ENCODE results near the gene PAPPA.

Gene PAPPA

DNA sequence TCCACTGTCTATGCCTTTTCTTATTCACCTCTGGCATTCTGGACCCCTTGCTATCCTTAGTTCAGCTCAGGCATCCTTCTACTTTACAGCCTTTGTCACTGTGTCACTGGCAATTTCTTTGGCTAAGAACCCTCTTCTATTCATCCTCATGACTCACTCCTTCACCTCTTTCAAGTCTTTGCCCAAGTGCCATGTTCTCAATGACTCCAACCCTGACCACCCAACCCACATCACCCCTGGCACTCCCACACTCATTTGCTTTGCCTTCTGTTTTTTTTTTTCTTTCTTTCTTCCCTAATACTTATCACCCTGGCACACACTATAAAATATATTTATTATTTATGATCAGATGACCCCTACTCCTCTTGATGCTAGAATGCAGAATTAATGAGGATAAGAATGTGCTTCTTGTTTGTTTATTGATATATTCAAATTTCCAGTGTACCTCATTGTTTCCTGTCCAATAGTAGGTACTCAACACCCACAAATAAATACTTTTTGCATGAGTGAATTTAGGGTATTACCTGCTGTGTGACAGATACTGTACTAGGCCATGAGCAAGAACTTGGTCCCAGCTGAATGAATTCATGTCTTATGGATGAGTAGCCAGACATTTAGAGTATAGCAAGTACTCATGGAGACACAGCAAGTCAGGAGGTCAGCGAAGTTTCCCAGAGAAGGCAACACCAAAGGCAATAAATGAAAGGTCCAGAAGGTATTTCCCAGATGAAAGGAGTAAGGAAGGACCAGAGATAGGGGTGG lies 236.1 kb downstream of the PAPPA start:
- Histone ChIP-seq H3K27me3 (ENCODE audit: control insufficient read depth, insufficient read depth, low read length) (no peaks in the 10 kb centered on the region), H3K9me3 (ENCODE audit: control insufficient read depth, low read length) (no peaks in the 10 kb centered on the region), H3K4me3 (ENCODE audit: low read length) (no peak overlapping the region)

DNA sequence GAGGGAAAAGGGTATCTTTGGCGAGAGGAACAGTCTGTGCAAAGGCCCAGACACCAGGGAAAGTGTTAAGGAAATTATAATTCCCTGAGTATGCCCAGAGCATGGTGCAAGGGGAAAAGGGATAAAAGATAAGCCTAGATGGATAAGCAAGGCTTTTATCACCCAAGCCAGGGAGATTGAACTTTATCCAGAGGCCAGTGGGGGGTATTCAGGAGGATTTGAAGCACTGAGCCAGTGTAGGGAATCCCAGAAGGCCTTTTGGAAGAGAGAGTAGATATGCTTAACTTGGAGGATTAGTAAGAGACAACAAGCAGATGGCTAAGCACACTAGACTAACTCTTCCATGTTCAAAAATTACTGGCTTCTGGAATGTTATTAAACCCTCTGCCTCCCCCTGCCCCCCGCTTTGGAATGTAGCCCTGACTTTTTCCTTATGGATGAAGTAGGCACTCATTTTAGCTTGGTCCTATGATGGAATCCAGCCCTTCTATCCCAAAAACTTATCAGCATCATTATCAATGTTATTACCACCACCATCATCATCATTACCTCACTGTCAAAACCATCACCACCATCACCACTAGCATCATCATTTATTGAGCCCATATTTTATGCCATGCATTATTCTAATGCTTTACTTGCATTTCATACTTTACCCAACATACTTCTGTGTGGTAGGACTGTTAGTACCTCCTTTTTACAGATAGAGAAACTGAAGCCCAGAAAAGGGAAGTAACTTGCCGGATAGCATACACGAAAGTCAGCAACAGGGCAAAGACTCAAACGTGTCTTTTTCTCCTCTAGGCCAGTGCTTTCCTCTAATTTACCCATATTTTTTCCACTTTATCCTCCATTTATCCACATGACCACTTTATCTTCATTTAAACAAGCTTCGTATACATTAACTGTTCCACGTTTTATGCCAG lies 237.0 kb downstream of the PAPPA start:
- H3K9ac ChIP-seq (ENCODE audit: low read length), result no peak overlapping the region
- H3K27me3 ChIP-seq (ENCODE audit: control insufficient read depth, insufficient read depth, low read length), result no peaks in the 10 kb centered on the region
- H3K4me3 ChIP-seq (ENCODE audit: low read length), result no peak overlapping the region
- H3K36me3 ChIP-seq (ENCODE audit: control insufficient read depth, insufficient read depth, low read length), result no peaks in the 10 kb centered on the region
- no peaks in the 10 kb centered on the region for H3K4me1 ChIP-seq (ENCODE audit: control insufficient read depth, insufficient read depth, low read length)
- no peaks in the 10 kb centered on the region for H3K9me3 ChIP-seq (ENCODE audit: control insufficient read depth, low read length)

More for the DNA sequence above, 236.1 kb downstream of the PAPPA start:
- Histone ChIP-seq H3K9ac (ENCODE audit: low read length) (no peak overlapping the region), H3K4me1 (ENCODE audit: control insufficient read depth, insufficient read depth, low read length) (no peaks in the 10 kb centered on the region), H3K36me3 (ENCODE audit: control insufficient read depth, insufficient read depth, low read length) (no peaks in the 10 kb centered on the region)

DNA sequence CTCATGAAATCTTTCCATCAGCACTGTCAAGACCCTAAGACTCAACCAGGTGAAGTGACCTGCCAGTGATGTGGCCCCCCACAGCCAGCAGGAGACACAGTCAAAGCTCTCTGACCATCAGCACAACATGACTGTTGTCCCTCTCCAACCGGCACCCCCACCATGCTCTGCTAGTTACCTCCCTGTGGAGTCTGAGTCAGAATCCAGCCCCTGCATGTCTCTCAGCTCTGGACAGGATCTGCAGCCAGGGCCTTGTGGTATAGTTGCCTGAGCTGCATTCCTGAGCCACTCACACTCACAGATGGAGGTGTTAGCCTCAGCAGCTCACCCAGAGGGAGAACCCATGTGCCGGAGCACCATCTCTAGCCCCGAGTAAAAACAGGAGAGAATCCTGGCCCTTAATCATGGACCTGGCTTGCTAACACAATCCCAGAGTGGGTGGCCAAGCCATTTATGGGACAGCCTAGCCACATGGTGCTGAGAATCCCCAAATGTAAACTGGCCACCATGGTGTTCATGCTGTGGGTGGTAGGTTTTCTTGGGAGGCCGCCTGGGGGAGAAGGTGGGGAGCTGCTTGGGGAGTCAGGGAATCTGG lies 237.8 kb downstream of the PAPPA start:
- no peaks in the 10 kb centered on the region for H3K4me1 ChIP-seq (ENCODE audit: control insufficient read depth, insufficient read depth, low read length)
- H3K27me3 ChIP-seq (ENCODE audit: control insufficient read depth, insufficient read depth, low read length), result no peaks in the 10 kb centered on the region
- H3K4me3 ChIP-seq (ENCODE audit: low read length), result no peak overlapping the region
- no peak overlapping the region for H3K9ac ChIP-seq (ENCODE audit: low read length)
- no peaks in the 10 kb centered on the region for H3K9me3 ChIP-seq (ENCODE audit: control insufficient read depth, low read length)
- H3K36me3 ChIP-seq (ENCODE audit: control insufficient read depth, insufficient read depth, low read length), result no peaks in the 10 kb centered on the region

DNA sequence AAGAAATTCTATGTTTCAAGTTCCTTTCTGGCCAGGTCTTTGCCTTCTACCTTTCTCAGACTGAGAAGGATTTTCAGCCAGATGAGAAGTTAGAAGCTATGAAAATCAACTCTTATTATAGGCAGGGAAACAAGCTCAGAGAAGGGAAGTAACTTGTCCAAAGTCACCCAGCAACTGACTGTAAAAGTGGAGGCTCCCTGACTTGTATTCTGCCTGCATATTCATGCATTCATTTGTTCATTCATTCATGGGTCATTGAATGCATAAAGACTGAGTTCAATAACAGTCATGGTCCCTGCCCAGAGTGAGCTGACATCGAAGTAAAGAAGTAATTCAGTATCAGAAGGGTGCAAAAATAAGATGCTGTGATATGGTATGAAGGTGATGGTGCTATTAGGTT lies 239.6 kb downstream of the PAPPA start:
- no peaks in the 10 kb centered on the region for H3K27me3 ChIP-seq (ENCODE audit: control insufficient read depth, insufficient read depth, low read length)
- H3K4me1 ChIP-seq (ENCODE audit: control insufficient read depth, insufficient read depth, low read length), result no peaks in the 10 kb centered on the region
- no peaks in the 10 kb centered on the region for H3K36me3 ChIP-seq (ENCODE audit: control insufficient read depth, insufficient read depth, low read length)
- no peaks in the 10 kb centered on the region for H3K9me3 ChIP-seq (ENCODE audit: control insufficient read depth, low read length)
- H3K4me3 ChIP-seq (ENCODE audit: low read length), result no peak overlapping the region
- H3K9ac ChIP-seq (ENCODE audit: low read length), result no peak overlapping the region

DNA sequence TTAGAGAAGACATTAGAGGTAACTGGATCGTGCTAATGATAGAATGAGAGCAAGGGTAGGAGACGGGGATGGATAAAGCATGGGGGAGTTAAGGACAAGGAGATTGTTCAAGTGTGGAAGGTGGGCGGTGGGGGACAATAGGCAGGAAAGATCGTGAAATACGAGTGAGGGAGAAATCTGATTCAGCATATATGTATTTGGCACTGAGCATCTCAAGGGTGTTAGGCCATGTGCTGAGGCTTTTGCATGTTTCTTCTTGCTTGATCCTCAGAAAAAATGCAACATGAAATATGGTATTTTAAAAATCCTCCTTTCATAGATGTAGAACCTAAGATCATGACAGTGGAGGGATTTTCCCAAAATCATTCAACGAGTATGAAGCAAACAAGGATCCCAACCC lies 240.5 kb downstream of the PAPPA start:
- H3K4me1 ChIP-seq (ENCODE audit: control insufficient read depth, insufficient read depth, low read length), result no peaks in the 10 kb centered on the region
- H3K36me3 ChIP-seq (ENCODE audit: control insufficient read depth, insufficient read depth, low read length), result no peaks in the 10 kb centered on the region
- H3K9me3 ChIP-seq (ENCODE audit: control insufficient read depth, low read length), result no peaks in the 10 kb centered on the region
- no peak overlapping the region for H3K9ac ChIP-seq (ENCODE audit: low read length)
- no peaks in the 10 kb centered on the region for H3K27me3 ChIP-seq (ENCODE audit: control insufficient read depth, insufficient read depth, low read length)
- H3K4me3 ChIP-seq (ENCODE audit: low read length), result no peak overlapping the region

DNA sequence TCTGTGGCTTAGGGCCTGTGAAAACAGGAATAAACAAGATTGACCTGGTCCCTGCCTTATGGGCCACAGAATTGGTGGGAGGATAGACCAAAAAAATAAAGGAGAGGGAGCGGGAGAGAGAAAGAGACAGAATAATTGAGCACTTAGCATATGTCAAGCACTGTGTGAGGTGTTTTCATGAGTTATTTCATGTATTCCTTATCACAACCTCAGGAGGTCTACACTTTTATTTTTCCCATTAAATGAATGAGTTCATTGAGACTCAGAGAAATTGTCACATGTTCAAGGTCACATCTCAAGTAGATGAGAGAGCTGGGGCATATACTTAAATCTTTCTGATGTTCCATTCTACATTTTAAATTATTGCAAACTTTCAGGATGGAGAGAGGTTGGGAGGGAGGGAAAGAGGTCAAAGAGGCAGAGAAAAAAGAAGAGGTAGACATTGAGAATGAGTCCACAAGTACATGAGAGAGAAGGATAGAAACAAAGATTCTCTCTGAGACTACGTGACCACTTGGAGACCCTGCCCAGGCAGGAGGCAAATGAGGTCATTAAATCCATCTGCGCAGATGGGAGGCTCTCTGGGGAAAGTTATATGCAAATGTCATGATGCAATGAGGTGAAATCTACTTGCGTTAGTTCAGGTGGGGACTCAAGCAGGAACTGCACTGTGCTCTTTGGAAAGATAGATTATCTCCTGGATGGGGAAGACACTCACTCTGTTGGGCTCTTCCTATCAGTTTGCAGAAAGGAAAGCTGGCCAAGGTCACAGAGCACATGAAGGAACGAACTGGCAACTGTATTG lies 241.5 kb downstream of the PAPPA start:
- no peaks in the 10 kb centered on the region for H3K36me3 ChIP-seq (ENCODE audit: control insufficient read depth, insufficient read depth, low read length)
- H3K4me1 ChIP-seq (ENCODE audit: control insufficient read depth, insufficient read depth, low read length), result no peaks in the 10 kb centered on the region
- no peak overlapping the region for H3K9ac ChIP-seq (ENCODE audit: low read length)
- H3K9me3 ChIP-seq (ENCODE audit: control insufficient read depth, low read length), result no peaks in the 10 kb centered on the region
- no peaks in the 10 kb centered on the region for H3K27me3 ChIP-seq (ENCODE audit: control insufficient read depth, insufficient read depth, low read length)
- no peak overlapping the region for H3K4me3 ChIP-seq (ENCODE audit: low read length)

DNA sequence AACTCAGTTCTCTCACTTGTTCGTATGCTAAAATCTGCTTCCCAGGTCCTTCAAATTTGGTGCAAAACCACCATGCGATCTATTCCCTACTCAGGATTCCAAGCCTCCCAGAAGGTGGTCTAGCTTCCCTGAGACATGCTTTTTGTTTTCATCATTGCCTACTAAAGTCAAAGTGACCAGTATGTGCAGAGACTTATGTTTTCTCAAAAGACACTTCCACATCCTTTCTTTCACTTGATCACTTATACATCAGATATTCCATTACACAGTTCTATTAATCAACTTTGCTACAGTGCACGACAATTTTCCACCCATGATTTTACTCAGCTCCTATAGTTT lies 242.1 kb downstream of the PAPPA start:
- Histone ChIP-seq H3K27me3 (ENCODE audit: control insufficient read depth, insufficient read depth, low read length) (no peaks in the 10 kb centered on the region), H3K36me3 (ENCODE audit: control insufficient read depth, insufficient read depth, low read length) (no peaks in the 10 kb centered on the region), H3K4me1 (ENCODE audit: control insufficient read depth, insufficient read depth, low read length) (no peaks in the 10 kb centered on the region), H3K9ac (ENCODE audit: low read length) (no peak overlapping the region), H3K9me3 (ENCODE audit: control insufficient read depth, low read length) (no peaks in the 10 kb centered on the region), H3K4me3 (ENCODE audit: low read length) (no peak overlapping the region)

DNA sequence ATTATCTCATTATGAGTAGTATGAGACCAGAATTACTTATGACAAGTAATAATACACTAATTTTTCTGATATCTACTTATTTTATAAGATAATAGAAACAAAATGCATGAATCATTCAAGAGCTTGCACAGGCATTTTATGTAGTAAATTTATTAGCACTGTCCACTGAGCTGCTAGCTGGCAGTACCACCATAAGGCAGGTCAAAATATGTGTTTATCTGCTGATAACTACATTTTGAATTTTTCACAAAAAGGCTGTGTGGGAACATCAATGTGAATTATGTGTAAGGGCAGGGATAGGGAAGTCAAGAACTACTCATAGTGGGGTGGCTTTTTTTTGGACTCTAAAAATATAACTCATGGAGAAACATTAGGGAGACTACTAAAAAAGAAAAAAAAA lies 249.6 kb downstream of the PAPPA start:
- Histone ChIP-seq H3K9me3 (ENCODE audit: control insufficient read depth, low read length) (no peaks in the 10 kb centered on the region), H3K9ac (ENCODE audit: low read length) (no peak overlapping the region), H3K36me3 (ENCODE audit: control insufficient read depth, insufficient read depth, low read length) (no peaks in the 10 kb centered on the region), H3K4me1 (ENCODE audit: control insufficient read depth, insufficient read depth, low read length) (no peaks in the 10 kb centered on the region), H3K27me3 (ENCODE audit: control insufficient read depth, insufficient read depth, low read length) (no peaks in the 10 kb centered on the region), H3K4me3 (ENCODE audit: low read length) (no peak overlapping the region)

DNA sequence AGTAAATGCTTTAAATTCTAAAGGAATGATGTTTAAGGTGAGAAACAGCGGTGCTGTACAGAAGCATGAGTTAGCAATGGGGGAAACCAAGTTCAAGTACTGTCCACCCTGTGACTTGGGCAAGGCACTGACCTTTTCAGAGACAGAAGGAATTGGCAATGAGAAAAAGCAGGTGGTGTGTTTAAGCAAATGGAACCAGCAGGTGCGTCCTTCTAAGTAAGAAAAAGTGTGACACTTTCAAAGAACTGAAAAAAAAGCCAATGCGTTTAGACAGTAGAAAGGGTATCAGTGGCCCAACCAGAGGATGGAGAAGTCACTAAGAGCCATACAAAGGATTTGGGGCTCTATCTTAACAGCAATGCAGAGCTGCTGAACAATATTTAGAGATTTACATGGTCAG lies 250.6 kb downstream of the PAPPA start:
- Histone ChIP-seq H3K4me1 (ENCODE audit: control insufficient read depth, insufficient read depth, low read length) (no peaks in the 10 kb centered on the region), H3K9me3 (ENCODE audit: control insufficient read depth, low read length) (no peaks in the 10 kb centered on the region), H3K36me3 (ENCODE audit: control insufficient read depth, insufficient read depth, low read length) (no peaks in the 10 kb centered on the region), H3K4me3 (ENCODE audit: low read length) (no peak overlapping the region), H3K27me3 (ENCODE audit: control insufficient read depth, insufficient read depth, low read length) (no peaks in the 10 kb centered on the region), H3K9ac (ENCODE audit: low read length) (no peak overlapping the region)

DNA sequence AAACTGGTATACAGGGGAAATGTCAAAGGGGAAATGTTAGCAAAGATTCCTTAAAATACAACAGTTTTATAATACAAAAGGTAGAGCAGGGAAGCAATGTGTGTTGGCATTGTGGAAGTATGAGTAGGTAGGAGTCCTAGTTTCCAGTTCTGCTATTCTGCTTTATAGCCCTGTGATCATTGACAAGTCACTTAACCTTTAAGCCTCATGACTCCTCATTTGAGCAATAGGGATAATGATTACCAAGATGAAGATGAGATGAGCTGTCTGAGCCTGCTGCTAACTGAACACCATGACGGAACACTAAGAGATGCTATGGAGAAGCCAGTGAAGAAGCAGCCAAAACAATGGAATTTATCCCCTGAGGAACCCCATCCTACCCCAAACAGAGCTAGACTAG lies 251.7 kb downstream of the PAPPA start:
- no peaks in the 10 kb centered on the region for H3K27me3 ChIP-seq (ENCODE audit: control insufficient read depth, insufficient read depth, low read length)
- H3K9ac ChIP-seq (ENCODE audit: low read length), result no peak overlapping the region
- H3K4me1 ChIP-seq (ENCODE audit: control insufficient read depth, insufficient read depth, low read length), result no peaks in the 10 kb centered on the region

DNA sequence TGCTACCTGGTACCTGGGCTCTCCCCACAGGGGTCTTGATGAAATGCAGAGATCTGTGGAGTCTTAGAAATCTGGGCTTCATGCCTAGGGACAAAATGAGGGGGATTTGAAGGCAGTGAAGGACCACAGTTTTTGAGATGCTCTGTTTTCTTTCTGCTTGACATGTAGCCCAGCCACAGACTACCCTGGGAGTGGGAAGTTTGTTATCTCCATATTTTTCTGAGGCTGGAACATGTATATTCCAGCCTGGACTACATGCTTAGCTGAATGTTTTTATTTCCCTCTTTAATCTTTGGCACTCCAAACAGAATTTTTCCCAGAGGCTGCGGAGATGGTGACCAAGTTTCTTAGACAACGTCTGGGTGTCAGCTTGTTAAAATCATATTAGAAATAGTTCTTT lies 252.9 kb downstream of the PAPPA start:
- H3K4me1 ChIP-seq (ENCODE audit: control insufficient read depth, insufficient read depth, low read length), result no peaks in the 10 kb centered on the region
- H3K4me3 ChIP-seq (ENCODE audit: low read length), result no peak overlapping the region
- no peak overlapping the region for H3K9ac ChIP-seq (ENCODE audit: low read length)
- H3K27me3 ChIP-seq (ENCODE audit: control insufficient read depth, insufficient read depth, low read length), result no peaks in the 10 kb centered on the region
- no peaks in the 10 kb centered on the region for H3K36me3 ChIP-seq (ENCODE audit: control insufficient read depth, insufficient read depth, low read length)
- no peaks in the 10 kb centered on the region for H3K9me3 ChIP-seq (ENCODE audit: control insufficient read depth, low read length)

More for the DNA sequence above, 251.7 kb downstream of the PAPPA start:
- Histone ChIP-seq H3K4me3 (ENCODE audit: low read length) (no peak overlapping the region), H3K9me3 (ENCODE audit: control insufficient read depth, low read length) (no peaks in the 10 kb centered on the region), H3K36me3 (ENCODE audit: control insufficient read depth, insufficient read depth, low read length) (no peaks in the 10 kb centered on the region)

Measured in mucosa of stomach (tissue), 1 donor.